PFSK-1 (cell line): ENCODE results near the gene TMEM175.

Experiments
- FOXP2 ChIP-seq: optimal IDR thresholded peaks from 2 replicates; pipeline ENCODE3; 2011; ENCODE audit warnings: borderline replicate concordance, control low read depth, inconsistent platforms; ENCODE audit not compliant: insufficient read depth; ENCODE audit errors: extremely low read length, extremely low read depth
- POLR2AphosphoS5 ChIP-seq: IDR thresholded peaks from 2 replicates; pipeline ENCODE4 v1.6.1; 2012; ENCODE audit warnings: low read depth, mild to moderate bottlenecking, control low read depth, low read length, moderate library complexity
- REST ChIP-seq, 2 experiments: IDR thresholded peaks; 2 replicates each; pipeline versions ENCODE4 v1.6.1 to v1.8.0; 2011 to 2012; ENCODE audit warnings: low read depth in 2 of 2, low read length in 2 of 2, control low read depth in 1 of 2, inconsistent platforms in 1 of 2, mild to moderate bottlenecking in 1 of 2, moderate library complexity in 1 of 2; ENCODE audit not compliant: insufficient read depth in 1 of 2
- SIN3A ChIP-seq: IDR thresholded peaks from 2 replicates; pipeline ENCODE4 v1.6.1; 2012; ENCODE audit warnings: mild to moderate bottlenecking, low read length, moderate library complexity, borderline replicate concordance; ENCODE audit not compliant: insufficient read depth
- TAF1 ChIP-seq: IDR thresholded peaks from 2 replicates; pipeline ENCODE4 v1.6.1; 2012; ENCODE audit warnings: low read length, control low read depth, borderline replicate concordance; ENCODE audit not compliant: insufficient read depth

The TMEM175 gene

GRCh38 chr4:955931-956381 is 23.7 kb downstream of the TMEM175 start:
- TF ChIP-seq FOXP2 = no peak
- TF ChIP-seq REST (IDR thresholded peaks at IDR 0.05; ENCODE audit: insufficient read depth in 1 of 2, low read depth in 2 of 2, low read length in 2 of 2) = no peak
- TF ChIP-seq TAF1 = no peak
- no peak for TF ChIP-seq SIN3A
- TF ChIP-seq POLR2AphosphoS5 = no peak

DNA sequence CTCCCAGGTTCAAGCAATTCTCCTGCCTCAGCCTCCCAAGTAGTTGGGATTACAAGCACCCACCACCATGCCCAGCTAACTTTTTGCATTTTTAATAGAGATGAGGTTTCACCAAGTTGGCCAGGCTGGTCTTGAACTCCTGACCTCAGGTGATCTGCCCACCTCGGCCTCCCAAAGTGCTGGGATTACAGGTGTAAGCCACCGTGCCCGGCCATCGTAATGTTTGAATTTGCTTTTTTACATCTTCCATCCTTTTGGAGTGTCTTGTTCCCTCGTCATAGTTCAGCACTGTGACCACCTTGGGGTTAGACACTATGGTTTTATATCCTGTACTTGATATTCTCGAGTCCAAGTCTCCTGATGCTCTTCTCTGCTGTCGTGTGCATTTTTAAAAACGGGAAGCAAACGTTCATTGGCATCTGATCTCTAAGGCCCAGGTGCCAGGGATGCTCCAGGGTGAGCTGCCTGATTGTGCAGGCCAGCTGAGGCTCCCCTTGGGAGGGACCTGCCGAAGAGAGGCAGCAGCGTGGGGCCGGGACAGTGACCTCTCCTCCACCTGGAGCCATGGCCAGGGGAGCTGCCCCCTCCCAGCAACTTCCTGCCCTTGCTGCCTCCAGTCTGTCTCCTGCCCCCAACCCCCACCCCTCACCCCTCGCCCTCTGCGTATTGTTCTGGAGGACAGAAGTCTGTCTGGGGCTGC is 24.4 kb downstream of the TMEM175 start:
- no peak for TF ChIP-seq TAF1
- no peak for TF ChIP-seq REST (IDR thresholded peaks at IDR 0.05; ENCODE audit: insufficient read depth in 1 of 2, low read depth in 2 of 2, low read length in 2 of 2)
- TF ChIP-seq POLR2AphosphoS5 = no peak
- no peak for TF ChIP-seq FOXP2
- no peak for TF ChIP-seq SIN3A

- TF ChIP-seq TAF1 = no peak
- no peak for TF ChIP-seq SIN3A
- no peak for TF ChIP-seq REST (IDR thresholded peaks at IDR 0.05; ENCODE audit: insufficient read depth in 1 of 2, low read depth in 2 of 2, low read length in 2 of 2)
- no peak for TF ChIP-seq FOXP2
- no peak for TF ChIP-seq POLR2AphosphoS5
Observed at GRCh38 chr4:957231-957580, 24.9 kb downstream of the TMEM175 start.

GRCh38 chr4:957581-958313 is 25.5 kb downstream of the TMEM175 start:
- no peak for TF ChIP-seq TAF1
- no peak for TF ChIP-seq FOXP2
- no peak for TF ChIP-seq REST (IDR thresholded peaks at IDR 0.05; ENCODE audit: insufficient read depth in 1 of 2, low read depth in 2 of 2, low read length in 2 of 2)
- TF ChIP-seq POLR2AphosphoS5 = no peak
